GM19351 (cell line): ENCODE results near the gene PSAP.
A peak's percentile ranks its signal among the peaks of the same experiment; 100 is the strongest.
"Not testable (repeated sequence)": the region's sequence is repeated elsewhere in the genome, so short reads cannot be mapped to it uniquely, and the experiment has no call there.

Experiments
- ATAC-seq: cut with Tn5 transposase; IDR thresholded peaks from one replicate; pipeline ENCODE4 v1.9.1; 2021; ENCODE audit warnings: mild to moderate bottlenecking, moderate library complexity; ENCODE audit not compliant: unreplicated experiment

Gene PSAP

GRCh38 chr10:71874680-71875354 is 23.8 kb upstream of the PSAP start:
- not testable (repeated sequence) for ATAC-seq

- peak; percentile 96 for ATAC-seq
Measured at GRCh38 chr10:71873582-71874211, 22.6 kb upstream of the PSAP start.

- ATAC-seq: not testable (repeated sequence)
Measured at GRCh38 chr10:71869601-71870000, 18.6 kb upstream of the PSAP start.

DNA sequence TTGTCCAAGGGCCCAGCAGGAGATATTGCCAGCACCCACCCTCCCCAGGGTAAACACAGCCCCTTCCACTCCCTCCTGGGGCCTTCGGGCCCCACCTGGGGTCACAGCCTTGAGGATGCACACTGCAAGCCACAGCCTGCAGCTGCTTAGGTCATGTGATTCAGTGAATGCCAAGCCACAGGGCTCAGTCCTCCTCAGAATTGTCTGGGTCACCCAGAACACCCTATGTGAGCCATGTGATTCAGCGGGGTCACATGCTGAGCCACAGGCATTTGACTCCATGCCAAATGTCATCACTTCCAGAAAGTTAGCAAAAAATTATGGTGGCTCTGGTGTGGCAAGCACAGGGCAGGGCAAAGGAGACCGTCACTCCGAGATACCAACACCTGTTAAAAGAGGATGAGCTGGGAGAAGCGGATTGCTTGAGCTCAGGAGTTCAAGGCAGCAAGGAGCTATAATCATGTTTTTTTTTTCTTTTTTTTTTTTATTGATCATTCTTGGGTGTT is 17.2 kb upstream of the PSAP start:
- ATAC-seq: no peak

DNA sequence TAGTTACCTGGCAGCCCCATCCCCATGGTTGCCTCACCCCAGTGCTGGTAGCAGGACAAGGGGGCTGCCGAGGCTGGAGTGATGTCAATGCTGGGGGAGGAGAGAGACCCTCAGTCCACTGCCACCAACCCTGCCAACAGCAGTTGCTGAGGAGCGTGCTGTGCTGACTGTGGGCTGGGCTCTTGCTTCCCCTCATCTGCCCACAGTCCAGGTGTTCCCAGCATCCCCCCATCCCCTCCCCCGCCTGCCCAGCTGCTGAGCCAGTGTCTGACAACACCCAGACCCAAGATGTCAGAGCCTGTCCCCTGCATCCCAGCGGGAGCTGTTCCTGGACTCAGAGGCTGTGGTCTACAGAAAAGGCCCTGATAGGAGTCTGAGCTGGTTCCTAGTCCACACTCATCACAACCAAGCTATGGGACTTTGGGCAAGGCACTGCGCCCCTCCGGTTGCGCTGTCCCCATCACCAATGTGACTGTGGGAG is 14.6 kb upstream of the PSAP start:
- ATAC-seq: no peak

- no peak for ATAC-seq
Measured at GRCh38 chr10:71864911-71865361, 13.9 kb upstream of the PSAP start.

- ATAC-seq: no peak
Measured at GRCh38 chr10:71863203-71863602, 12.2 kb upstream of the PSAP start.

GRCh38 chr10:71860243-71861029 is 9.4 kb upstream of the PSAP start:
- no peak for ATAC-seq

DNA sequence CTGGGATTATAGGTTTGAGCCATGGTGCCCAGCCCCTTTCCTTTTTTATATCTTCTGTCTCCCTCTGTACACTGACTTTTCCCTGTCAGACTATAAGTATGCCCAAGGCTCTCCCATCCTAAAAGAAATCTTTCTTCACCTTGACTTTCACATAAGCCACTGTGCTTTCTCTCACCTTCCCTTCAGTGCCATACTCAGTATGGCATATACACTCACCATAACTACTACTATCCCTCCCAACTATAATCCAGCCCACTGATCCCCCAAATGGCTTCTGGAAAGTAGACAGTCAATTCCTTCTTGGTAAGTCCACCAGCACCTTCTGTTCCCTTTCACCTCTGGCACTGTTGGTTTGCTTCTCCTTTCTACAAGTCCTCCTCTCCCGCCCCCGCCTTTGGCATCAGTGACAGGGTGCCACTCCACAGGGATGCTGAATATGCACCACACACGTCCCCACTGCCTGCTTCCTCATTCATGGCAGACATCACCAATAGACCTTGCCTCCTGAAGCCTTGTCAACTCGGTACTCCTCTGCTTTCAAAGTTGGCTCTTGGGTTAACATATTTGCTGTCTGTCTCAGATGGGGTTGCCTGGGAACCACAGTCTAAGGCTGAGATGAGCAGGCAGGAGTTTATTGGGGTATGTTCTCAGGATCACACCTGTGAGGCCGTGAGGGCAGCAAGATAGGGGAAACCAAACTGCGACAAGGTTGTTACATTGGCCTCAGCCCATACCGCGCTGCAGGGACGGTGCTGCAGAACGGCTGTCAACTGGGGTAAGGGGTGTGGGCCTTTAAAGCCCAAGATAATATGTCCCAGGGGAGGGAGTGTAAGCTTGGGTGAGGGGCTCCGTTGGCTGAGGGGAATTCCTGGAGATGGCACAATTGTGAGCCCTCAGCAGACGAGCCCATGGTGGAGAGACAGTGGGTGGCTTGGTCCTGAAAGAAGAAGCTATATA is 7.2 kb upstream of the PSAP start:
- ATAC-seq: no peak

- ATAC-seq: no peak
Measured at GRCh38 chr10:71856619-71857018, 5.6 kb upstream of the PSAP start.

GRCh38 chr10:71854031-71854430 is 3.0 kb upstream of the PSAP start:
- no peak for ATAC-seq

DNA sequence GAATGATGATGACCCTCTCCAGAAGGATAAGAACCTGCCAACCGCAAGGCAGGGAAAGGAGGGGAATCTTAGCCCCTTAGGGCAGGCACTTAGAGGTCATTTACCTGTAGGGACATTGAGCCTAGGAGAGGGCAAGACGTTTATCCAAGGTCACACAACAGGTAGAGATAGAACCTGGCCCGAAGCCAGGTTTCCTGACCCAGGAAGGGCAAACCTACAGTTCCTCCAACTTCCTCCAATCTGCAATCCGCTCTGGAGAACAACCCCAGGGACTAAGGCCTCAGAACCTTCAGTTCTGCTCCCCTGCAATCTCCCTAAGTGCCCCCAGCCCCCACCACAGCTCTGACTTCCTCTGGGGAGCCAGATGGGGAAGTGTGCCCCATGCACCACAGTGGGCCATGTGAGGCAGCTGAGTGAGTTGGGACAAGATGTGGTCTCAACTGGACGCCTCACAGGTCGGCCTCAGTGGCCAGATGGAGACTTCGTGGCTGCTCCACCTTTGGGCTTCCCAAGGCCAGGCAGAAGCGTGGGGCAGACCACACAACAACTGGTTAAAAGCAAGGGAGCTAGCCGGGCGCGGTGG is 1.4 kb upstream of the PSAP start:
- ATAC-seq: no peak

GRCh38 chr10:71851465-71852095 is 529 bp upstream of the PSAP start:
- peak; percentile 14 for ATAC-seq

DNA sequence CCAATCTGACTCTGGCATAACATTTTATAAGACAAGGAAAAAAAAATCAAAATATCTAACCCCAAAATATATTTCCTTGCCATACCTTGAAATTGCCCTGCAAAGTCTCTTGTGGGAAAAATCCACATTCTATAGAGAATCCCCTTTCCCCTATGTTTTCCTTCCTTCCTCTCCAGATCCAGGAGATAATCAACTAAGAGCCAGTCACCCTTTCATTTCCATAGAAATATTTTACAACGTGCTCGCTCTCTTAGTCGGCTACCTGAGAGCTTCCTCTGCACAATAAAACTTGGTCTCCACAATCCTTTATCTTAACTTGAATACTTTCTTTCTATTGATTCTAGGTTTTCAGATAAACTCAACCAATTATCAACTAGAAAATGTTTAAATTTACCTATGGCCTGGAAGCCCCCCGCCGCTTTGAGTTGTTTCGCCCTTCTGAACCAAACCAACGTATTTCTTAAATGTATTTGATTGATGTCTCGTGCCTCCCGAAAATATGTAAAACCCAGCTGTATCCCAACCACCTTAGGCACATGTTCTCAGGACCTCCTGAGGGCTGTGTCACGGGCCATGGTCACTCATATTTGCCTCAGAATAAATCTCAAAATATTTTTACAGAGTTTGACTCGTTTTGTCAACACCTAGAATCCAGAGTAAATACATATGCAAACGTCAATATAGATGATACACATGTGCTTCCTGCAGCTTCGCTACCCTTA is 869 bp downstream of the PSAP start:
- ATAC-seq: no peak

GRCh38 chr10:71849461-71849908 is 1.6 kb downstream of the PSAP start:
- ATAC-seq: no peak

GRCh38 chr10:71848325-71849275 is 2.5 kb downstream of the PSAP start:
- ATAC-seq: no peak

- ATAC-seq: no peak
Measured at GRCh38 chr10:71847418-71847817, 3.6 kb downstream of the PSAP start.

GRCh38 chr10:71846816-71847215 is 4.2 kb downstream of the PSAP start:
- ATAC-seq: no peak
